Measurements from ENCODE around the gene GNAZ.

- no peak for TF ChIP-seq CTCF (IDR thresholded peaks at IDR 0.05; ENCODE audit: control extremely low read depth in 1 of 3, insufficient read depth in 1 of 3, low read depth in 1 of 3, low read length in 3 of 3)
- no peak for TF ChIP-seq RFX5 (IDR thresholded peaks at IDR 0.05; ENCODE audit: borderline replicate concordance, low read depth, low read length)
- TF ChIP-seq POLR2A (IDR thresholded peaks at IDR 0.05; ENCODE audit: control extremely low read depth in 1 of 2, low read depth in 2 of 2, low read length in 2 of 2), result no peak
- no peak for TF ChIP-seq ATF2 (IDR thresholded peaks at IDR 0.05; ENCODE audit: low read length)
- no peak for TF ChIP-seq SP1 (IDR thresholded peaks at IDR 0.05; ENCODE audit: low read depth, low read length)
- TF ChIP-seq EZH2 (IDR thresholded peaks at IDR 0.05; ENCODE audit: low read depth, low read length, severe bottlenecking), result no peak
- no peak for TF ChIP-seq GABPA (IDR thresholded peaks at IDR 0.05; ENCODE audit: borderline replicate concordance, insufficient read depth, low read length)
- no peak for TF ChIP-seq TBP (IDR thresholded peaks at IDR 0.05; ENCODE audit: low read depth, low read length)
- TF ChIP-seq JUND (IDR thresholded peaks at IDR 0.05; ENCODE audit: low read length), result no peak
- no peak for TF ChIP-seq EGR1 (IDR thresholded peaks at IDR 0.05; ENCODE audit: borderline replicate concordance, low read depth, low read length)
These were observed 93.8 kb downstream of the GNAZ start for GRCh38 chr22:23164091-23164490.
